Activated T-cell treated with anti-CD3 and anti-CD28 coated beads, Interleukin-2, amount 50 U/mL, for 48 hours (primary cell): Measurements from ENCODE around the gene STH.
A peak's percentile ranks its signal among the peaks of the same experiment; 100 is the strongest.
"Not testable (repeated sequence)": the region's sequence is repeated elsewhere in the genome, so short reads cannot be mapped to it uniquely, and the experiment has no call there.

Experiments
- DNase-seq, 2 experiments: peaks; one replicate each; pipeline ENCODE4 v3.0.0-alpha.2; 2020

STH gene

GRCh38 chr17:46009681-46010596 is 10.9 kb downstream of the STH start:
- DNase-seq, result no peak

- no peak for DNase-seq
These were observed 11.6 kb downstream of the STH start for GRCh38 chr17:46010597-46011186.

GRCh38 chr17:46011711-46012505 is 12.9 kb downstream of the STH start:
- DNase-seq, result no peak

GRCh38 chr17:46012506-46013079 is 13.5 kb downstream of the STH start:
- DNase-seq, result no peak

- no peak for DNase-seq
These were observed 14.1 kb downstream of the STH start for GRCh38 chr17:46013127-46013501.

- no peak for DNase-seq
These were observed 14.6 kb downstream of the STH start for GRCh38 chr17:46013502-46014165.

- not testable (repeated sequence) for DNase-seq
These were observed 20.4 kb downstream of the STH start for GRCh38 chr17:46019408-46019925.

GRCh38 chr17:46020023-46020761 is 21.1 kb downstream of the STH start:
- DNase-seq, result peak; percentile 48 to 58

- DNase-seq, result no peak
These were observed 21.9 kb downstream of the STH start for GRCh38 chr17:46020998-46021397.

- not testable (repeated sequence) for DNase-seq
These were observed 24.3 kb downstream of the STH start for GRCh38 chr17:46023366-46023765.

- DNase-seq, result no peak
These were observed 24.8 kb downstream of the STH start for GRCh38 chr17:46023783-46024388.

GRCh38 chr17:46024590-46024989 is 25.5 kb downstream of the STH start:
- no peak for DNase-seq

- no peak for DNase-seq
These were observed 26.0 kb downstream of the STH start for GRCh38 chr17:46025060-46025459.

GRCh38 chr17:46025510-46026165 is 26.6 kb downstream of the STH start:
- DNase-seq, result no peak

GRCh38 chr17:46026166-46027047 is 27.4 kb downstream of the STH start:
- DNase-seq, result no peak

- no peak for DNase-seq
These were observed 28.3 kb downstream of the STH start for GRCh38 chr17:46027048-46027975.

GRCh38 chr17:46027976-46028325 is 28.9 kb downstream of the STH start:
- no peak for DNase-seq

GRCh38 chr17:46028374-46028773 is 29.3 kb downstream of the STH start:
- DNase-seq, result no peak
